ENCODE measurements around the gene LRRC37B. TPM values are rescaled to one million over a fixed set of nuclear protein-coding genes. Genes with fewer than 3 reads are reported as not detected.

Gene LRRC37B
- total RNA-seq, 4 donors from 2014 or later: 10.3 to 26.8 (median 17.0) TPM

- TF ChIP-seq POLR2A (IDR thresholded peaks at IDR 0.05) (no peak), CTCF (IDR thresholded peaks at IDR 0.05) (no peak)
- intact Hi-C loops (cut with DNase I): no loop called here
- Histone ChIP-seq H3K4me1 (no peaks in the 10 kb centered on the region), H3K9me3 (no peaks in the 10 kb centered on the region), H3K27ac (no peak overlapping the region), H3K27me3 (no peaks in the 10 kb centered on the region), H3K36me3 (peaks cover 22 to 48% of the 10 kb centered on the region in 2 donors), H3K4me3 (replicated peaks in 1 of 3) (no peak overlapping the region)
- DNase-seq: no peak
- WGBS, 2 donors: 95 to 98% methylated on average over 6 of the region's 6 CpGs
Observed at GRCh38 chr17:31997005-31997404, 10.2 kb upstream of the LRRC37B start.

GRCh38 chr17:32007463-32008298 is 498 bp downstream of the LRRC37B start:
- TF ChIP-seq CTCF (IDR thresholded peaks at IDR 0.05): no peak
- no peak for TF ChIP-seq POLR2A (IDR thresholded peaks at IDR 0.05)
- WGBS, 2 donors: 0 to 1% methylated on average over 36 of the region's 80 CpGs
- H3K36me3 ChIP-seq: no peaks in the 10 kb centered on the region
- H3K4me3 ChIP-seq (replicated peaks in 1 of 3): peak overlapping the region; percentile 31 to 86 (median 83)
- peak overlapping the region; percentile 45 to 76 (median 59) for H3K27ac ChIP-seq
- peak; percentile 22 to 29 for DNase-seq
- peaks cover 0 to 11% of the 10 kb centered on the region in 2 donors for H3K4me1 ChIP-seq
- intact Hi-C loops (cut with DNase I): no loop called here
- no peaks in the 10 kb centered on the region for H3K9me3 ChIP-seq
- H3K27me3 ChIP-seq: no peaks in the 10 kb centered on the region

GRCh38 chr17:32009262-32009542 is 2.0 kb downstream of the LRRC37B start:
- DNase-seq: no peak
- 95 to 98% methylated on average over 2 of the region's 2 CpGs for WGBS, 2 donors
- H3K4me3 ChIP-seq (replicated peaks in 1 of 3): no peak overlapping the region
- TF ChIP-seq CTCF (IDR thresholded peaks at IDR 0.05) (no peak), POLR2A (IDR thresholded peaks at IDR 0.05) (no peak)
- H3K4me1 ChIP-seq: peaks cover 0 to 11% of the 10 kb centered on the region in 2 donors
- intact Hi-C loops (cut with DNase I): no loop called here
- no peaks in the 10 kb centered on the region for H3K36me3 ChIP-seq
- no peaks in the 10 kb centered on the region for H3K9me3 ChIP-seq
- no peaks in the 10 kb centered on the region for H3K27me3 ChIP-seq
- H3K27ac ChIP-seq: no peak overlapping the region

GRCh38 chr17:32010114-32010513 is 2.9 kb downstream of the LRRC37B start:
- Histone ChIP-seq H3K27ac (no peak overlapping the region), H3K4me1 (peaks cover 0 to 11% of the 10 kb centered on the region in 2 donors), H3K36me3 (no peaks in the 10 kb centered on the region), H3K4me3 (replicated peaks in 1 of 3) (no peak overlapping the region), H3K9me3 (no peaks in the 10 kb centered on the region), H3K27me3 (no peaks in the 10 kb centered on the region)
- TF ChIP-seq CTCF (IDR thresholded peaks at IDR 0.05): no peak
- TF ChIP-seq POLR2A (IDR thresholded peaks at IDR 0.05): no peak
- DNase-seq: no peak
- intact Hi-C loops (cut with DNase I): no loop called here
- WGBS, 2 donors: 90 to 91% methylated on average over 4 of the region's 4 CpGs

GRCh38 chr17:32015245-32016013 is 8.2 kb downstream of the LRRC37B start:
- Histone ChIP-seq H3K27me3 (no peaks in the 10 kb centered on the region), H3K36me3 (no peaks in the 10 kb centered on the region), H3K27ac (no peak overlapping the region), H3K4me1 (no peaks in the 10 kb centered on the region), H3K9me3 (no peaks in the 10 kb centered on the region), H3K4me3 (replicated peaks in 1 of 3) (no peak overlapping the region)
- WGBS, 2 donors: 87 to 89% methylated on average over 9 of the region's 9 CpGs
- no peak for TF ChIP-seq CTCF (IDR thresholded peaks at IDR 0.05)
- no peak for TF ChIP-seq POLR2A (IDR thresholded peaks at IDR 0.05)
- DNase-seq: no peak
- intact Hi-C loops (cut with DNase I): no loop called here
